ENCODE results near the gene THSD8.
"Not testable (repeated sequence)": the region's sequence is repeated elsewhere in the genome, so short reads cannot be mapped to it uniquely, and the experiment has no call there.

THSD8 gene

DNA sequence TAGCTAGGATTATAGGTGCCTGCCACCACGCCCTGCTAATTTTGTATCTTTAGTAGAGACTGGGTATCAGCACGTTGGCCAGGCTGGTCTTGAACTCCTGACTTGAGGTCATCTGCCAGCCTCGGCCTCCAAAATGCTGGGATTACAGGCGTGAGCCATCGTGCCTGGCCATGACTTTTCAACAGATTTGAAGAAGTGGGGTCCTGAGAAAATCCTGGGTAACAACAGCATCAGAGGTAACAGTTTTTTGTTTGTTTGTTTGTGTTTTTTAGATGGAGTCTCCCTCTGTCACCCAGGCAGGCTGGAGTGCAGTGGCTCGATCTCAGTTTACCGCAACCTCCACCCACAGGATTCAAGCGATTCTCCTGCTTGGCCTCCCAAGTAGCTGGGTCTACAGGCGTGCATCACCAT lies 6.9 kb upstream of the THSD8 start:
- no peak for DNase-seq
- POLR2A ChIA-PET: interaction anchor here (0.7 to 12.0 kb wide), 2 partner anchors 19 to 299 kb away, joined by 3 to 198 read pairs; partner anchors contain the start of gene HOOK2
- 95% methylated on average over 9 of the region's 9 CpGs for WGBS (ENCODE audit: insufficient coverage)
- peaks cover 0 to 12% (median 4%) of the 10 kb centered on the region in 4 experiments for H3K36me3 ChIP-seq (ENCODE audit: control insufficient read depth in 4 of 4, insufficient read depth in 4 of 4, low read length in 3 of 4)
- H3K27me3 ChIP-seq (replicated peaks in 2 of 5; ENCODE audit: control insufficient read depth in 4 of 5, insufficient read depth in 5 of 5, low read length in 4 of 5): no peaks in the 10 kb centered on the region
- CTCF ChIA-PET: interaction anchor here (0.6 to 15.3 kb wide), 9 partner anchors 26 to 121 kb away, joined by 3 to 612 read pairs (median 6); partner anchors contain the start of gene HOOK2
- no peak overlapping the region for H3K4me3 ChIP-seq (ENCODE audit: control insufficient read depth in 1 of 7, extremely low read depth in 1 of 7, insufficient read depth in 4 of 7, low read depth in 2 of 7, low read length in 6 of 7)
- no peak overlapping the region for H3K27ac ChIP-seq (ENCODE audit: insufficient read depth in 1 of 2, low read depth in 1 of 2, low read length in 2 of 2, poor library complexity in 1 of 2, severe bottlenecking in 2 of 2)
- peaks cover 4 to 41% (median 32%) of the 10 kb centered on the region in 4 experiments for H3K4me1 ChIP-seq (ENCODE audit: control extremely low read depth in 1 of 4, control insufficient read depth in 4 of 4, insufficient read depth in 4 of 4, low read length in 3 of 4)
- H3K9me3 ChIP-seq (ENCODE audit: control extremely low read depth in 1 of 5, control insufficient read depth in 4 of 5, insufficient read depth in 2 of 5, low read depth in 1 of 5, low read length in 4 of 5): no peaks in the 10 kb centered on the region

DNA sequence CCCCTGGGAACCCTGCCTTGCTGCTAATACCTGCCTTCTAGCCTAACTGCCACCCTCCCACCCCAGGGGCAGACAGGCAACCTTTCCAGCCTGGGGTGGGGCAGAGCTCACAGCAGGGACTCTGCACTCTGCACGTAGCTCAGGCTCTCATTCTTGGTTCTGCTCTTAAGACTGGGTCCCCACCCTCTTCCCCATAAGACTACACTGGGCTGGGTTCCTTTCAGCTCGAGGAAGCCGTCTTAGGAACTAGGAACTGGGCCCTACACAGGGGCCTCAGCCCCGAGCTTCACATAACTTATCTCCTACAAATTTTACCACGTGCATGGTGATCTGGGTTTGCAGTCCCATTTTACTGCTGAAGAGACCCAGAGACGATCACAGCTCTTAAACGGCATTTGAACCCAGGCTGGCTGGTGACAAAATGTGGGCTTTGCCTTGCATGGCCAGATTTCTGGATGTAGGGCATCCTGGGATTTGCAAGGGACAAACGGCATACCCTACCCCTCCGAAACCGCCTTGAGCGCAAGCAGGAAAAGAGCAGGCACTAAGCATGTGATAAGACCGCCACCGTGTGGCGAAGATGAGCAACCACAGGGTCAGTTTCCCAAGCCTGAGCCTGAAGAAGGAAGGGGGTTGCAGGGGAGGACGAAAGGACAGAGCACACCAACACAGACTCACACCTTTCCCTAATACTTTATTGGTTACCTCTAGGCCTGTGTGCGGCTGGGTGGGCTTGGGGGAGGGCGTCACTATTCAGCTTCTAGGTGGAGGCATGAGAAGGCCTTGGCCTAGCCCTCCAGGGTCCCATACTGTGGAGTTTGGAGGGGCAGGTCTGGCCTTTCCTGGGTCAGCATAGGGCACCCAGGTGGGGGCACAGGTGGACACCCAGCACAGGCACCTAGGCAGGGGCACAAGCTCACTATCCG lies 5.5 kb upstream of the THSD8 start:
- DNase-seq: peak; percentile 76 to 88 (median 85)
- ChIA-PET POLR2A (interaction anchor here (1.2 to 12.0 kb wide), 3 partner anchors 13 to 30 kb away, joined by 3 to 198 read pairs (median 6); partner anchors contain the start of gene HOOK2), CTCF (interaction anchor here (0.9 to 15.3 kb wide), 17 partner anchors 8 to 123 kb away, joined by 3 to 612 read pairs (median 5); partner anchors contain the start of genes GET3, HOOK2 and TRIR)
- Histone ChIP-seq H3K4me1 (ENCODE audit: control extremely low read depth in 1 of 4, control insufficient read depth in 4 of 4, insufficient read depth in 4 of 4, low read length in 3 of 4) (peaks cover 2 to 37% (median 34%) of the 10 kb centered on the region in 4 experiments), H3K9me3 (ENCODE audit: control extremely low read depth in 1 of 5, control insufficient read depth in 4 of 5, insufficient read depth in 2 of 5, low read depth in 1 of 5, low read length in 4 of 5) (no peaks in the 10 kb centered on the region), H3K27ac (ENCODE audit: insufficient read depth in 1 of 2, low read depth in 1 of 2, low read length in 2 of 2, poor library complexity in 1 of 2, severe bottlenecking in 2 of 2) (peak overlapping the region in 1 of 2 experiments; percentile 54), H3K36me3 (ENCODE audit: control insufficient read depth in 4 of 4, insufficient read depth in 4 of 4, low read length in 3 of 4) (peaks cover 0 to 13% (median 6%) of the 10 kb centered on the region in 4 experiments), H3K27me3 (replicated peaks in 2 of 5; ENCODE audit: control insufficient read depth in 4 of 5, insufficient read depth in 5 of 5, low read length in 4 of 5) (no peaks in the 10 kb centered on the region), H3K4me3 (ENCODE audit: control insufficient read depth in 1 of 7, extremely low read depth in 1 of 7, insufficient read depth in 4 of 7, low read depth in 2 of 7, low read length in 6 of 7) (peak overlapping the region in 4 of 7 experiments; percentile 3 to 40 (median 26))
- 26% methylated on average over 10 of the region's 18 CpGs for WGBS (ENCODE audit: insufficient coverage)

DNA sequence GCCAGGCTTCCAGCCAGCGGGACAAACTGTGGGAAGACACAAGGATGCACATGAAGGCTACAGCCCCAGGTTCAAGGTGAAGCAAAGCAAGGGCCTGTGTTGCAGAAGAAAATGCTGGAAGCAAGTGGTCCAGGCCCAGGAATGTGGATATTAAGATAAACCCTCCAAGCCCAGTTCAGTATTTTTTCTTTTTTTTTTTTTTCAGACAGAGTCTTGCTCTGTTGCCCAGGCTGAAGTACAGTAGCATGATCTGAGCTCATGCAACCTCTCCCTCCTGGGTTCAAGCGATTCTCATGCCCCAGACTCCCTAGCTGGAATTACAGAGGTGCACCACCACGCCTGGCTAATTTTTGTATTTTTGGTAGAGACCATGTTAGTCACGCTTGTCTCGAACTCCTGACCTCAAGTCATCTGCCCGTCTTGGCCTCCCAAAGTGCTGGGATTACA lies 4.7 kb upstream of the THSD8 start:
- H3K4me3 ChIP-seq (ENCODE audit: control insufficient read depth in 1 of 7, extremely low read depth in 1 of 7, insufficient read depth in 4 of 7, low read depth in 2 of 7, low read length in 6 of 7): no peak overlapping the region
- peaks cover 2 to 45% (median 41%) of the 10 kb centered on the region in 4 experiments for H3K4me1 ChIP-seq (ENCODE audit: control extremely low read depth in 1 of 4, control insufficient read depth in 4 of 4, insufficient read depth in 4 of 4, low read length in 3 of 4)
- H3K27me3 ChIP-seq (replicated peaks in 2 of 5; ENCODE audit: control insufficient read depth in 4 of 5, insufficient read depth in 5 of 5, low read length in 4 of 5): no peaks in the 10 kb centered on the region
- 94% methylated on average over 6 of the region's 6 CpGs for WGBS (ENCODE audit: insufficient coverage)
- no peak for DNase-seq
- ChIA-PET POLR2A (interaction anchor here (12.0 kb wide), 1 partner anchor 21 kb away, joined by 198 read pairs; the partner anchor contains the start of gene HOOK2), CTCF (interaction anchor here (0.6 to 15.3 kb wide), 10 partner anchors 9 to 1594 kb away, joined by 3 to 612 read pairs (median 6); partner anchors contain the start of genes GET3 and HOOK2)
- no peaks in the 10 kb centered on the region for H3K9me3 ChIP-seq (ENCODE audit: control extremely low read depth in 1 of 5, control insufficient read depth in 4 of 5, insufficient read depth in 2 of 5, low read depth in 1 of 5, low read length in 4 of 5)
- H3K27ac ChIP-seq (ENCODE audit: insufficient read depth in 1 of 2, low read depth in 1 of 2, low read length in 2 of 2, poor library complexity in 1 of 2, severe bottlenecking in 2 of 2): no peak overlapping the region
- peaks cover 0 to 13% (median 6%) of the 10 kb centered on the region in 4 experiments for H3K36me3 ChIP-seq (ENCODE audit: control insufficient read depth in 4 of 4, insufficient read depth in 4 of 4, low read length in 3 of 4)

DNA sequence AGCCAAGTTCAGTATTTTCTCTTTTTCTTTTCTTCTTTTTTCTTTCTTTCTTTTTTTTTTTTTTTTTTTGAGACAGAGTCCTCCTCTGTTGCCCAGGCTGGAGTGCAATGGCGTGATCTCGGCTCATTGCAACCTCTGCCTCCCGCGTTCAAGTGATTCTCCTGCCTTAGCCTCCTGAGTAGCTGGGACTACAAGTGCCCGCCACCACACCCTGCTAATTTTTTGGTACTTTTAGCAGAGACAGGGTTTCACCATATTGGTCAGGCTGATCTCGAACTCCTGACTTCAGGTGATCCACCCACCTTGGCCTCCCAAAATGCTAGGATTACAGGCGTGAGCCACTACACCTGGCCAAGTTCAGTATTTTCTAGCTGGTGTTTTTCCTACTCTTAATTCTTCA lies 4.3 kb upstream of the THSD8 start:
- CTCF ChIA-PET: interaction anchor here (0.6 to 15.3 kb wide), 6 partner anchors 10 to 1594 kb away, joined by 3 to 612 read pairs (median 6); partner anchors contain the start of gene HOOK2
- H3K4me1 ChIP-seq (ENCODE audit: control extremely low read depth in 1 of 4, control insufficient read depth in 4 of 4, insufficient read depth in 4 of 4, low read length in 3 of 4): peaks cover 2 to 47% (median 45%) of the 10 kb centered on the region in 4 experiments
- H3K9me3 ChIP-seq (ENCODE audit: control extremely low read depth in 1 of 5, control insufficient read depth in 4 of 5, insufficient read depth in 2 of 5, low read depth in 1 of 5, low read length in 4 of 5); H3K27ac ChIP-seq (ENCODE audit: insufficient read depth in 1 of 2, low read depth in 1 of 2, low read length in 2 of 2, poor library complexity in 1 of 2, severe bottlenecking in 2 of 2); DNase-seq; H3K4me3 ChIP-seq (ENCODE audit: control insufficient read depth in 1 of 7, extremely low read depth in 1 of 7, insufficient read depth in 4 of 7, low read depth in 2 of 7, low read length in 6 of 7); POLR2A ChIA-PET; H3K27me3 ChIP-seq (replicated peaks in 2 of 5; ENCODE audit: control insufficient read depth in 4 of 5, insufficient read depth in 5 of 5, low read length in 4 of 5): not testable (repeated sequence)
- 100% methylated on average over 2 of the region's 7 CpGs for WGBS (ENCODE audit: insufficient coverage)
- peaks cover 0 to 13% (median 6%) of the 10 kb centered on the region in 4 experiments for H3K36me3 ChIP-seq (ENCODE audit: control insufficient read depth in 4 of 4, insufficient read depth in 4 of 4, low read length in 3 of 4)

DNA sequence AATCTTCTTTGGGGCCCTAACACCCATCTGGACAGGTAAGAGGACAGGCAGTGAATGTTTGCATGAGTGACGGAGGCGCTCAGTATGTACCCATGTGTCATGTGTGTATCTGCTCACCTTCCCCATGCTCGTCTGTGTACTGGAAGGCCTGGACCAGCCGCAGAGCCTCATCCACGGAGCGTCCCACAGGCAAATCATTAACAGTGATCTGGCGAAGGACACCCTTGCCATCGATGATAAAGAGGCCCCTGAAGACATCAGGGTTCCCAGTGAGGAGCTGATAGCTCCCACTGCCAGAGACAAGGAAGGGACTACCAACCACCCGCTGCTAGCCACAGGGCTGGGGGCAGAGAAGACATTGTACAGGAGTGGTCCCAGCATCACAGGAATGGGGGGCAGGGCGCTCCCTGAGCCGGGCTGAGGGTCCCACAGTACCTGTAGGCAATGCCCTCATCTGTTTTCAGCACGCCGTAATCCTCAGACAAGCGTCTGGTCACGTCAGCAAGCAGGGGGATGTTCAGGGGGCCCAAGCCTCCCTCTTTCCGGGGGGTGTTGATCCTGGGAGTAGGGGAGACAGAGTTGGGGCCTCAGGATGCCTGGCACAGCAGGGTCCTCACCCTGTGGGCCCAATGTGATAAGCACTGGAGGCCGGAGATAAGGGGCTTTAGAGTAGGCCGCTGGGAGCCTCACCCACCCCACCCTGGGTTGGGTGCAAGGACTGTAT lies 2.0 kb upstream of the THSD8 start:
- DNase-seq: no peak
- Histone ChIP-seq H3K4me3 (ENCODE audit: control insufficient read depth in 1 of 7, extremely low read depth in 1 of 7, insufficient read depth in 4 of 7, low read depth in 2 of 7, low read length in 6 of 7) (peak overlapping the region in 1 of 7 experiments; percentile 97), H3K27me3 (replicated peaks in 2 of 5; ENCODE audit: control insufficient read depth in 4 of 5, insufficient read depth in 5 of 5, low read length in 4 of 5) (peaks cover 0 to 3% (median 0%) of the 10 kb centered on the region in 5 experiments), H3K4me1 (ENCODE audit: control extremely low read depth in 1 of 4, control insufficient read depth in 4 of 4, insufficient read depth in 4 of 4, low read length in 3 of 4) (peaks cover 0 to 35% (median 32%) of the 10 kb centered on the region in 4 experiments), H3K27ac (ENCODE audit: insufficient read depth in 1 of 2, low read depth in 1 of 2, low read length in 2 of 2, poor library complexity in 1 of 2, severe bottlenecking in 2 of 2) (no peak overlapping the region), H3K36me3 (ENCODE audit: control insufficient read depth in 4 of 4, insufficient read depth in 4 of 4, low read length in 3 of 4) (peaks cover 0 to 13% (median 6%) of the 10 kb centered on the region in 4 experiments), H3K9me3 (ENCODE audit: control extremely low read depth in 1 of 5, control insufficient read depth in 4 of 5, insufficient read depth in 2 of 5, low read depth in 1 of 5, low read length in 4 of 5) (no peaks in the 10 kb centered on the region)
- ChIA-PET CTCF (interaction anchor here (0.9 to 15.3 kb wide), 5 partner anchors 31 to 78 kb away, joined by 3 to 612 read pairs (median 5); partner anchors contain the start of genes HOOK2 and TRIR), POLR2A (no interaction called here)
- WGBS (ENCODE audit: insufficient coverage): 93% methylated on average over 11 of the region's 18 CpGs

DNA sequence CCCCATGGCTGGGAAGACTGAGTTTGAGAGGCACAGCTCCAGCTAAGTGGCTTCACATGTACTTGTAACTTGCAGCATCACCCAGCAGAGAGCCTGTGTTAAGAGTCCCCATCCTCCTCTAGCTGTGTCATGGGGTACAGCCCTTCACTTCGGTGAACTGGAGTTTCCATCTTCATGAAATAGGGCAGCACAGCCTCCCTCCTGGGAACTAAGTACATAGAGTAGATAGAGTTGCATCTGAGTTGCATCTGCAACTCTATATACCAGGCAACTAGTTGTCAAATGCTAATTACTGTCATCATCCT lies 1.5 kb upstream of the THSD8 start:
- POLR2A ChIA-PET: no interaction called here

More for the DNA sequence above, 1.5 kb upstream of the THSD8 start:
- H3K9me3 ChIP-seq (ENCODE audit: control extremely low read depth in 1 of 5, control insufficient read depth in 4 of 5, insufficient read depth in 2 of 5, low read depth in 1 of 5, low read length in 4 of 5): no peaks in the 10 kb centered on the region
- peak overlapping the region in 3 of 7 experiments; percentile 81 to 97 (median 87) for H3K4me3 ChIP-seq (ENCODE audit: control insufficient read depth in 1 of 7, extremely low read depth in 1 of 7, insufficient read depth in 4 of 7, low read depth in 2 of 7, low read length in 6 of 7)
- 80% methylated on average over 1 of the region's 1 CpG for WGBS (ENCODE audit: insufficient coverage)
- peaks cover 0 to 3% (median 0%) of the 10 kb centered on the region in 5 experiments for H3K27me3 ChIP-seq (replicated peaks in 2 of 5; ENCODE audit: control insufficient read depth in 4 of 5, insufficient read depth in 5 of 5, low read length in 4 of 5)
- peaks cover 0 to 35% (median 32%) of the 10 kb centered on the region in 4 experiments for H3K4me1 ChIP-seq (ENCODE audit: control extremely low read depth in 1 of 4, control insufficient read depth in 4 of 4, insufficient read depth in 4 of 4, low read length in 3 of 4)
- peaks cover 0 to 13% (median 6%) of the 10 kb centered on the region in 4 experiments for H3K36me3 ChIP-seq (ENCODE audit: control insufficient read depth in 4 of 4, insufficient read depth in 4 of 4, low read length in 3 of 4)
- no peak for DNase-seq
- CTCF ChIA-PET: interaction anchor here (1.4 to 15.3 kb wide), 3 partner anchors 31 to 68 kb away, joined by 4 to 612 read pairs (median 12); partner anchors contain the start of gene HOOK2
- H3K27ac ChIP-seq (ENCODE audit: insufficient read depth in 1 of 2, low read depth in 1 of 2, low read length in 2 of 2, poor library complexity in 1 of 2, severe bottlenecking in 2 of 2): no peak overlapping the region

All from common myeloid progenitor, CD34-positive (primary cell).